GM18870 (cell line): ENCODE data around the gene IFRD2.
"Not testable (repeated sequence)": the region's sequence is repeated elsewhere in the genome, so short reads cannot be mapped to it uniquely, and the experiment has no call there.

Experiments used
- ATAC-seq: cut with Tn5 transposase; IDR thresholded peaks from one replicate; pipeline ENCODE4 v1.9.1; 2021; ENCODE audit warnings: moderate library complexity; ENCODE audit not compliant: unreplicated experiment

IFRD2 gene

GRCh38 chr3:50255251-50255615 is 37.0 kb downstream of the IFRD2 start:
- ATAC-seq, result no peak

- no peak for ATAC-seq
These were observed 37.5 kb downstream of the IFRD2 start for GRCh38 chr3:50254577-50255250.

GRCh38 chr3:50251220-50251619 is 41.0 kb downstream of the IFRD2 start:
- no peak for ATAC-seq

- ATAC-seq, result no peak
These were observed 41.7 kb downstream of the IFRD2 start for GRCh38 chr3:50250514-50250913.

GRCh38 chr3:50249457-50249856 is 42.8 kb downstream of the IFRD2 start:
- no peak for ATAC-seq

- ATAC-seq, result no peak
These were observed 43.8 kb downstream of the IFRD2 start for GRCh38 chr3:50248387-50248786.

GRCh38 chr3:50246517-50246954 is 45.7 kb downstream of the IFRD2 start:
- ATAC-seq, result no peak

GRCh38 chr3:50245831-50246516 is 46.3 kb downstream of the IFRD2 start:
- ATAC-seq, result no peak

- no peak for ATAC-seq
These were observed 46.9 kb downstream of the IFRD2 start for GRCh38 chr3:50245251-50245745.

- not testable (repeated sequence) for ATAC-seq
These were observed 47.4 kb downstream of the IFRD2 start for GRCh38 chr3:50244813-50245212.

- ATAC-seq, result no peak
These were observed 48.7 kb downstream of the IFRD2 start for GRCh38 chr3:50243543-50243895.

GRCh38 chr3:50242851-50243542 is 49.2 kb downstream of the IFRD2 start:
- no peak for ATAC-seq

- ATAC-seq, result no peak
These were observed 49.9 kb downstream of the IFRD2 start for GRCh38 chr3:50242381-50242770.

GRCh38 chr3:50241713-50242380 is 50.4 kb downstream of the IFRD2 start:
- ATAC-seq, result no peak

- ATAC-seq, result no peak
These were observed 51.1 kb downstream of the IFRD2 start for GRCh38 chr3:50241163-50241562.

GRCh38 chr3:50239649-50240048 is 52.6 kb downstream of the IFRD2 start:
- no peak for ATAC-seq

- ATAC-seq, result no peak
These were observed 53.6 kb downstream of the IFRD2 start for GRCh38 chr3:50238549-50239026.

- ATAC-seq, result no peak
These were observed 54.3 kb downstream of the IFRD2 start for GRCh38 chr3:50237754-50238548.
